Muscle of arm (tissue), 14 donors: ENCODE measurements around the gene TRNP1. TPM values are rescaled to one million over a fixed set of nuclear protein-coding genes. Genes with fewer than 3 reads are reported as not detected.
"Not testable (repeated sequence)": the region's sequence is repeated elsewhere in the genome, so short reads cannot be mapped to it uniquely, and the experiment has no call there.

Source experiments
- DNase-seq: peaks from one replicate; pipeline ENCODE4 v3.0.0-alpha.2; 2013
- long read RNA-seq, 11 donors: transcript quantifications; one replicate each; lab custom pipeline, GENCODE V29; 2026
- polyA plus RNA-seq, 12 donors: library from polyadenylated mRNA; unstranded; fragments of 120-200 nt; gene quantifications; one replicate each; pipeline ENCODE4 v1.2.1, GENCODE V29; 2013; ENCODE audit not compliant: insufficient read length in 12 of 12

Gene TRNP1, protein sequence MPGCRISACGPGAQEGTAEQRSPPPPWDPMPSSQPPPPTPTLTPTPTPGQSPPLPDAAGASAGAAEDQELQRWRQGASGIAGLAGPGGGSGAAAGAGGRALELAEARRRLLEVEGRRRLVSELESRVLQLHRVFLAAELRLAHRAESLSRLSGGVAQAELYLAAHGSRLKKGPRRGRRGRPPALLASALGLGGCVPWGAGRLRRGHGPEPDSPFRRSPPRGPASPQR
- 1 to 10 TPM in 8 of 12 donors, under 1 TPM in 2, not detected in 2; 0.62 to 5.3 (median 1.6) TPM for polyA plus RNA-seq
- long read RNA-seq, donor 1, transcript TRNP1-201 (2 exons, 1,958 nt) = major isoform, 12 of 13 reads
- long read RNA-seq, donor 1, partial matches to known transcripts = 0 of 13 reads
- long read RNA-seq, donor 1, other reads (novel, unspliced or antisense) = 0 of 13 reads
- long read RNA-seq, donor 2 = 0 reads
- long read RNA-seq, donor 3, partial matches to known transcripts = 0 of 1 reads
- long read RNA-seq, donor 3, other reads (novel, unspliced or antisense) = 0 of 1 reads
- long read RNA-seq, donor 4, partial matches to known transcripts = 0 of 1 reads
- long read RNA-seq, donor 4, other reads (novel, unspliced or antisense) = 0 of 1 reads
- long read RNA-seq, donor 5, partial matches to known transcripts = 0 of 2 reads
- long read RNA-seq, donor 5, other reads (novel, unspliced or antisense) = 0 of 2 reads
- long read RNA-seq, donor 6 = 0 reads
- long read RNA-seq, donor 7, partial matches to known transcripts = 0 of 1 reads
- long read RNA-seq, donor 7, other reads (novel, unspliced or antisense) = 0 of 1 reads
- long read RNA-seq, donor 8, partial matches to known transcripts = 0 of 1 reads
- long read RNA-seq, donor 8, other reads (novel, unspliced or antisense) = 0 of 1 reads
- long read RNA-seq, donor 9, partial matches to known transcripts = 0 of 1 reads
- long read RNA-seq, donor 9, other reads (novel, unspliced or antisense) = 0 of 1 reads
- long read RNA-seq, donor 10 = 0 reads
- long read RNA-seq, donor 11, partial matches to known transcripts = 0 of 2 reads
- long read RNA-seq, donor 11, other reads (novel, unspliced or antisense) = 0 of 2 reads

DNA sequence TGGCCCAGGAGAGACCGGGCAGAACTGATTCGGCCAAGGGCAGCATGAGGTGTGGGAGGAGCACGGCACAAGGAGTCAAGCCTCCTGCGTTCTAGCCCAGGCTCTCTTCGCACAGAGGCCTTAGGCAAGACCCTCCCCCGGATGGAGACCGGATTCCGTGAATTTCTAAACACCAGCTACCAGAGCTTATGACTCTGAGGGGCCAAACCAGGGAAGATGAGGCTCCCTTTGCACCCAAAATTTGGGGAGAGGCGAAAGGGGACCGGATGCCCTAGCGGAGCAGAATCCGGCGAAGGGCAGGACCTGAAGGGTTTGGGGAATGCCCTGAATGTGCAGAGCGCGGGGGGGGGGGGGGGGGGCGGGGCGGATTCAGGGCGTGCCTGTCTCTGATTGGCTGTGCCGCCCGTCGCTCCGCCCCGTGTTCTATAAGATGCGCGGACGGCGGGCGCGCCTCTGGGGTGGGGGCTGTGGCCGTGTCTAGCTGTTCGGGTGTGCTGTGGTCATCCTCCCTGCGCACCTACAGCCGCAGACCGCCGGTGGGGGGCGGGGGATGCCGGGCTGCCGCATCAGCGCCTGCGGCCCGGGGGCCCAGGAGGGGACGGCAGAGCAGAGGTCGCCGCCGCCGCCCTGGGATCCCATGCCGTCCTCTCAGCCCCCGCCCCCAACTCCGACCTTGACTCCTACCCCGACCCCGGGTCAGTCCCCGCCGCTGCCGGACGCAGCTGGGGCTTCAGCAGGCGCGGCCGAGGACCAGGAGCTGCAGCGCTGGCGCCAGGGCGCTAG, at the start of gene TRNP1:
Gene TRNP1, plus strand, starts transcription at position 456 of the 783 bp plus-strand sequence. Its CDS starts 95 bp downstream, at position 551.
- peak; percentile 45 for DNase-seq

DNA sequence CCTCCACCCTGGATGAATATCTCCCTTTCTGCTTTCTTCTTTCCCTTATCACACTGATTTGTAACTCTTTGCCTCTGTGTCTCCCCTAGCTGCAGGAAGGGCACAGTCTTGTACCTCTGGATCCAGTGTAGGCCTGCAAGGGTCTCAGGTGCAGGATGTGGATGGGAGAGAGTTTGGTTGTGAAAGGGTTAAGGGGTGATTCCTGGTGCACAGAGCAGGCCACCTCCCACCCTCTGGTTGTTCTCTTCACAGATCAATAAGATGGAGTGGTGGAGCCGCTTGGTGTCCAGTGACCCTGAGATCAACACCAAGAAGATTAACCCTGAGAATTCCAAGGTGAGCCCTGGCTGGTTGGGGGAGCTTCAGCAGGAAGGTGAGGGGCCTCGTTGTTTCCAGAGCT, 48.4 kb upstream of the TRNP1 start:
- DNase-seq = no peak

DNA sequence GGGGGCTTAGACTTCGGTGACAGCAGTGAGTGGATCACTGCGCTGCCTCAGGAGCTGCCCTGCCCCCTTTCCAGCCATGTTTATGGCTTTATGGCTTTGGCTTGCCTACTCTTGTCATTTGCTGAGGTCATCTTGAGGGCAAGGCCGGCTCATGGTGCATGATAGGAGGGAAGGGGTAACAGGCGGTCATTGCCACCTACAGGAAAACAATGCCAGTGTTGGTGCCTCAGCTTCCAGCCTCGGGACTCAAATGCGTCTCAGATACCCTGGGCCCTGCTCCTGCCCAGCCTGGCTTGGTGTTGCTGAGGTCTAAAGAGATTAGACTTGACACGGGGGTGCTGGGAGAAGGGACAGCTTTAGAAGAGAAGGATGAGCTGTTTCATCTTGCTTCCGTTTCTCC, 47.8 kb upstream of the TRNP1 start:
- no peak for DNase-seq

GRCh38 chr1:26946270-26946669, 47.2 kb upstream of the TRNP1 start:
- no peak for DNase-seq

DNA sequence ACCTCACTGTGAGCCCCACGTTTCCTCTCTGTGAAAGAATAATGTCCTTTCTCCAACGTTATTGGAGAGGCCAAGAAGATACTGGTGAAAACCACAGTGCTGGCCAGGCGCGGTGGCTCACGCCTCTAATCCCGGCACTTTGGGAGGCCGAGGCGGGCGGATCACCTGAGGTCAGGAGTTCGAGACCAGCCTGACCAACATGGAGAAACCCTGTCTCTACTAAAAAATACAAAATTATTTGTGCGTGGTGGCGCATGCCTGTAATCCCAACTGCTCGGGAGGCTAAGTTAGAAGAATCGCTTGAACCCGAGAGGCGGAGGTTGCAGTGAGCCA, 44.8 kb upstream of the TRNP1 start:
- not testable (repeated sequence) for DNase-seq

DNA sequence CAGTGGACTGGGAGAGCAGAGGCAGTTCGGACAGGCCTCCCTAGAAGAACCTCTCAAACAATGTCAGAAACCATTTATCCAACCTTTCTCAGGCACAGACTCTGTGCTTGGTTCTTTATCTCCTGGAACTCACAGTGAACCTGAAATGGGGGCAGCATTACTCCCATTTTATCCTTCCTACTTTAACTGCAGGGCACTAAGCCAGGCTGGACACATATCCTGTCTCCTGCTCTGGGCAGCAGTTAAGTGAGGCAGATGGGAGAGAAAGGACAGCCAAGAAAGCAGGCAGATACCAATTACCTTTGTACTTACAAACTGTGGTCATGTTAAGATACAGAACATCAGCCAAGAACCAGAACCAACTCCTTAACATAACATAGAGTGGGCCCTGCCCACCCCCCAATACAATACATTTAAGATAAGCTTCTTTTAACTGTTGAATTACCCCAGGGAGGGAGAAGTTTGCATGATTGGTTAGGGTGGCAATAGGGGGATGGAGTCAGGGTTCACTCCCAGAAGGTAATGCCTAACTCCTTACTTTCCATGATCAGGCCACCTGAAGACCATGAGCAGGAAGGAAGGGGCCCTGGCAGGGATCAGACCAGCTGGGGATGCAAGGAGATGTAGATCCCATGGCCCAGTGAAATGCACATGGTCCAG, 44.1 kb upstream of the TRNP1 start:
- DNase-seq = no peak

DNA sequence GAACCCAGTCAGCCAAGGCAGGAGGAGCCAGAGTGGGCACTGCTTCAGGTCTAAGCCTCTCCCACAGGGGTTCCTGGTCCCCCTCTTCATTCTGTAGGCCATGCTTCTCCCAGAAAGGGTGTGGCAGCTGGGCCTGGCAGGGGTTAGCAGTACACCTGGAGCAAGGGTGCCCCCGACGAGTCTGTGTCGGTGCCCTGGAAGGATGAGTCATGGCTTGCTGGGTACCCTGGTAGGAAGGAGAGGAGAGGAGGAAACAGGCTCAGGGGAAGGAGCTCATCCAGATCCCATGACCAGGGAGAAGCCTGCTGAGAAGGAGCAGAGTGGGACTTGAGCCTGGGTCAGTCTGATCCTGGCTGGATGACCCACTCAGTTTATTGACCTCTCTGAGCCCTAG, 43.6 kb upstream of the TRNP1 start:
- no peak for DNase-seq

DNA sequence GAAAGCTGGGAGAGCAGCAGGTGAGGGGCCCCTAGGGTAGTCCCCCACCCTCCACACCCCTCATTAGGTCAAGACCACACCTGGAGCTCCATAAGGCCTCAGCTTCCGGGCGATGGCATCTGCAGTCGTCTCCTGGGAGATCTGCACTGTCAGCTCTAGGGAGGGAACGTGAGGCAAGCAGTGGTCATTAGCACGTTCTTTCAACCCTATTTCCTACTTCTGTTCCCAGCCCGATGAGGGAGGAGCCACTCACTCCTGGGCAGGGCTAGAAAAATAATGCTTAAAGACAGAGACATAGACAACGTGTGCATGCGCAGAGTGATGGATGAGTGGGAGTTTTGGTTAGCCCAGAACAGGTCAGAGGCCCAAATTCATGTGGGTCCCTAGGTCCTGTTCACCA, 42.9 kb upstream of the TRNP1 start:
- no peak for DNase-seq

GRCh38 chr1:26951216-26951615, 42.3 kb upstream of the TRNP1 start:
- DNase-seq = no peak

DNA sequence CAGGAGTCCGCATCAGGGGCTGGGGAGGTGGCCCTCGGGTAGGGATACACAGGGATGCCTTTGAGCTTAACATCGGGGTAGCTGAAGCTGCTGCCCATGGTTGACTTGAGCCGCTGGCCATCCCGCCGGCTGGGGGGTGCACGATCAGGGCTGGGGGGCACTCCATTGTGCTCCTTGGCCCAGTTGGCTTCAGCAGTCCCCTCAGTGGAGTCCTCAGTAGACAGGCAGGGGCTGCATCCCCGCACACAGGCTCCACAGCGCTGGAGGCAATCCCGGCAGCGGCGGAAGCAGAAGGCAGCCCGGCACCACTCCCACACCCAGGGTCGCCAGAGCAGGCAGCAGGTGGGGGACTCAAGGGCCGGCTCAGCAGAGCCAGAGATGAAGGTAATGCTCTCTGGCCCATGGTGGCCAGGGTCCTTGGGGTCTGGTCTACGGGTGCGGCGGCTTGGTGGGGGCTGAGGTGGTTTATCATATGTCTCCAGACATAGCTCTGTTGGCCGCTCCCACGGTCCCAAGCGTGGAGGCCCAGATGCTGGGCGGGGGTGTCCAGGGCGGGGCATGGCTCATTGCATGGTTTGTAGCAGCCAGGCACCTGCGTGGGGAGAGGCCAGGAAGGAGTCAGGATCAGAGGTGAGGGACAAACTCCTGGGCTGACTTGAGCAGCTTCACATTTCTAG, 41.5 kb upstream of the TRNP1 start:
- no peak for DNase-seq

GRCh38 chr1:26953374-26953773, 40.1 kb upstream of the TRNP1 start:
- DNase-seq = no peak

GRCh38 chr1:26956321-26956720, 37.2 kb upstream of the TRNP1 start:
- no peak for DNase-seq

- no peak for DNase-seq
Observed at GRCh38 chr1:26957306-26957705, 36.2 kb upstream of the TRNP1 start.

- no peak for DNase-seq
Observed at GRCh38 chr1:26959270-26959669, 34.2 kb upstream of the TRNP1 start.

DNA sequence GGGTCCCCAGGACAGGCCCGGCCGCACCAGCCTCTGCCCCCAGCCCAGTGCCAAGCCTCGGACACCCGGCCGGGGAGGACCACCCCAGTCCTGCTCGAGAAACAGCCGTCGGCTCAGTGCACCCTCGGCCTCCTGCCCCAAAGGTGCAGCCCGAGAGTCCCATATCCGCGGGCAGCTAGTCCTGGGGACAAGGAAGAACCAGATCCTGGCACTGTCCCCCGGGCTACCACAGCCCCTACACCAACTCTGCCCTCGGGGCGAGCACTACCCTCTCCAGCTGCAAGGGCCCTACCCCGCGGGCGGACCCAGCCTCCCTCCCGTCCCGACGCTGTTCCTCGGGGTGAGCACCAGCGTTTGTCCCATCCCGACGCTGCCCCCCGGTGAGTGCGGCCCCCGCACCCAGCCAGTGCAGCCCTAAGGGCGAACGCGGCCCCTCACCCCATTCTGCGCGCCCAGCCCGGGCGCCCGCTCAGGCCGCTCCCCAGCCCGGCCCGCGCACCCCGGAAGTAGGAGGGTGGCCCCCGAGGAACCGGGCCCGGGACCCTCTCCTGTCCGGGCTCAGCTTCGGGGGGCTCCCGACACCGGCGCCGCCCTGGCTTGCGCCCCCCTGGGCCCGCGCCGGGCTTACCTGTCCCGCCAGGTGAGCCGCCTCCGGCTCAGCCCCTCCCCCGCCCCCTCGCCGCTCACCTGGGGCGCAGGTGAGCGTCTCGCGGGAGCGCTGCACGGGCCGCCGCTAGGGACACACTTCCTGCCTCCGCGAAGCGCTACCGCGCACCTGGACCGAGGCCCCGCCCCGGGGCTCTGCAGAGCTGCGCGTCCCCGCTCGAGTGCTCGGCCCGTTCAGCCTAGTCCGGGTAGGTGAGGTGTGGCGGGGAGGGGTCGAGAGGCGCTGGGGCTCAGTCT, 33.5 kb upstream of the TRNP1 start, which contains the start of gene KDF1:
Gene KDF1, minus strand, starts transcription at position 747 of the 903 bp plus-strand sequence. CDS start 8,088 bp downstream, outside the sequence.
- no peak for DNase-seq

DNA sequence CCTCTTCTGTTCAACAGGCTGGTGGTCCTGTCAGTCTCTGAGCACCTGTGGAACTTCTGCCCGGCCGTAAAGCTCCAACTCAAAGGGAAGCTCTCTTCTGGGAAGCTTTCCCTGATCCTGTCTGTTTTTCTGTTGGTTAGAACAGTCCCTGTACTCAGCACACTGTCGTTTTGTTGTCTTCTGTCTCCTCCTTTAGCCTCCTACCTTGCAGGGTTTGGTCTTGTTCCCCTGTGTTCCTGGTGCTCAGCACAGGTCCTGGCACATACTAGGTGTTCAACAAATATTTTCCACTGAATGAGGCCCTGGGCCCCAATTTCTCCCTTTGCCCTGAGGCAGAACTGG, 32.9 kb upstream of the TRNP1 start:
- DNase-seq = no peak

GRCh38 chr1:26961826-26962225, 31.7 kb upstream of the TRNP1 start:
- DNase-seq = no peak

GRCh38 chr1:26965213-26965612, 28.3 kb upstream of the TRNP1 start:
- no peak for DNase-seq

- DNase-seq = no peak
Observed at GRCh38 chr1:26965628-26966027, 27.9 kb upstream of the TRNP1 start.

GRCh38 chr1:26970810-26971209, 22.7 kb upstream of the TRNP1 start:
- no peak for DNase-seq
